NCI-H82 (cell line): ENCODE results near the gene MYBL2.
"Not testable (repeated sequence)": the region's sequence is repeated elsewhere in the genome, so short reads cannot be mapped to it uniquely, and the experiment has no call there.

ENCODE experiments used
- DNase-seq: peaks from one replicate; lab custom pipeline; 2025; lab: John Stamatoyannopoulos, UW

Gene MYBL2

DNA sequence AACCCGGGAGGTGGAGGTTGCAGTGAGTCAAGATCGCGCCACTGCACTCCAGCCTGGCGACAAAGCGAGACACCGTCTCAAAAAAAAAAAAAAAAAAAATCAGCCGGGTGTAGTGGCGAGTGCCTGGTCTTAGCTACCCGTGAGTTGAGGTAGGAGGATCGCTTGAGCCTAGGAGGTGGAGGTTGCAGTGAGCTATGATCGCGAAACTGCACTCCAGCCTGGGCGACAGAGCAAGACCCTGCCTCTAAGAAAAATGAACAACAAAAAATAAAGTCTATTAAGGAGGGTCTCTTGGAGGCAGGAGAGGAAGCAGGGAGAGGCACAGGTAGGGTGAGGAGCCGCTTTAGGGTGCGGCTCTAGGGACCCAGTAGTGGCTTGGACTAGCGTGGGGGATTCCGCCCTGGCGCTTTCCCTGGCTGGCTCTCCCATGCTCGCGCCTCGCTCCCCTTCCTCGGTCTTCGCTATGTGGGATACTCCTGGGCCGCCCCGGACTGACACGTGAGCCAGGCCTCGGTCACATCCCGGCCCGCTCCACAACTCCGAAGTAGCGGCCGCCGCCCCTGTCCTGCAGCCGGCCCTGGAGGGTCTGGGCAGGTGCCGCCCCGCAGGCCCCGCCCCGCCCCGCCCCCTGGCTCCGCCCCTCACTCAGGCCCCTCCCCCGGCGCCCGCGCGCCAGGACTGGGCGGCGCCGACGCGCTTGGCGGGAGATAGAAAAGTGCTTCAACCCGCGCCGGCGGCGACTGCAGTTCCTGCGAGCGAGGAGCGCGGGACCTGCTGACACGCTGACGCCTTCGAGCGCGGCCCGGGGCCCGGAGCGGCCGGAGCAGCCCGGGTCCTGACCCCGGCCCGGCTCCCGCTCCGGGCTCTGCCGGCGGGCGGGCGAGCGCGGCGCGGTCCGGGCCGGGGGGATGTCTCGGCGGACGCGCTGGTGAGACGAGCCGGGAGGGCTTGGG is at the start of gene MYBL2:
MYBL2 (plus strand) TSS at position 739 of the 953 bp plus-strand sequence; CDS start at position 909, 170 bp downstream.
- peak; percentile 84 for DNase-seq

DNA sequence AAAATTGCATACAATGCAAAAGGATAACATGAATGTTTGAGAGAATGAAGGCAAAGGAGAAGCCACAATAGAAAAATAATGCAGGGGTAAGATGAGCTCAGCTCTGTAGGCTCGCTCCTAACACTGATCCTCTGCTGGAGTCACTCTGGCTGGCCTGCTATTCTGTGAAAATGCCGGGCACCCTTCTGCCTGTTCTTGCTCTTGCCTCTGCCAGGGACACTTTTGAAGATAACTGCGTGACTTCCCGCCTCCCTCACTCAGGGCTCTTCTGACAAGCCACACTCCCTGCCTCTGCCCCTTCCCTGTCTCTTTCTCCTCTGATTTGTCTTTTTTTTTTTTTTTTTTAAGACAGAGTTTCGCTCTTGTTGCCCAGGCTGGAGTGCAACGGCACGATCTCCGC is 35.3 kb upstream of the MYBL2 start:
- no peak for DNase-seq

DNA sequence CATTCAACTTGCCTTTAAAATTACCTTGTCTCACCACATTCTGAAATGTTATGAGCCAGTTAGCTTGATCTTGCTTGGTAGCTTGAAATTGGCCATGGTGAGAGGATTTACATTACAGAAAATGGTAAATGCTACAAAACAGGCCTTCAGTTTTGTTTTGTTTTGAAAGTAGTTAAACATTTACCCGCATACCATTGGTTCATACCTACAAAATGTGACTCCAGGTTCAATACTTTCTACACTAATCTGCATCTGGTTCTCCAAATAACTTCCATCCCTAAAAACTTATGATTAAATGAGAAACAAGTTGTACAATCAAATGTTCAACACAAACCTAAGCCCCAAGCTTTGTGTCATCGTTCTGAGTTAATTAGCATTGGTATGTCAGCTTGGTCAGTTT is 30.5 kb upstream of the MYBL2 start:
- no peak for DNase-seq

DNA sequence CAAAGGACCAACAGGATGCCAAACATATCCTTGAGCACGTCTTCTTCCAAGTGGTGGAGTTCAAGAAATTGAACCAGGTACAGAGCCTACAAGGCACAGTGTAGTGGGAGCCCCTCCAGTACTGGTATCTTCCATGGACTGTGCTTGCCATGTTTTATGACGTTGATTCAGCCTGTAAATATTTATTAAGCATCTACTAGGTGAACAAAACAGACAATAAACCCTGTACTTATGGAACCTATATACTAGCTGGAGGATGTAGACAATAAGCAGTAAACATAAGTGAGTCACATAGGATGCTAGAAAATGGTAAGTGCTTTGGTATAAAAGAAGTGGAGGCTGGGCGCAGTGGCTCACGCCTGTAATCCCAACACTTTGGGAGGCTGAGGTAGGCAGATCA is 24.4 kb upstream of the MYBL2 start:
- no peak for DNase-seq

DNA sequence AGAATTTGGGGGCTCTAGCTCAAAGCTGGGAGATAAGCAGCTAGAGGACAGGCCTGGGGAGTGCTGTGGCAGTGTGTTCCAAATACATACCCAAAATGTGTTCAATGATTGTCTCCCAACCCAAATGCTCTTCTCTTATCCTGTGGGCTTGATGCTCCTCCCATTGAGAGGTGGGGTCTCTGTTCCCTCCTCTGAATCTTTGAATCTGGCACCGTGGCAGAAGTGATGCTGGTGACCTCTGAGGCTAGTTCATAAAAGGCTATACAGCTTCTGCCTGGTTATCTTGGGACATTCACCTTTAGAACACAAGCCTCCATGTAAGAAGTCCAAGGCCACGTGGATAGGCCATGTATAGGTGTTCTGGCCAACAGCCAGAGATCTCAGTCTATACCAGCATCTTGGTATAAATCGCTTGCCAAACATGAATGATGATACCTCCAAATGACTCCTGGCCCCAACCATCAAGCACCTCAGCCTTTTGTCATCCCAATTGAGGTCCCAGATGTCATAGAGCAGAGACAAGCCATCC is 15.9 kb upstream of the MYBL2 start:
- no peak for DNase-seq

DNA sequence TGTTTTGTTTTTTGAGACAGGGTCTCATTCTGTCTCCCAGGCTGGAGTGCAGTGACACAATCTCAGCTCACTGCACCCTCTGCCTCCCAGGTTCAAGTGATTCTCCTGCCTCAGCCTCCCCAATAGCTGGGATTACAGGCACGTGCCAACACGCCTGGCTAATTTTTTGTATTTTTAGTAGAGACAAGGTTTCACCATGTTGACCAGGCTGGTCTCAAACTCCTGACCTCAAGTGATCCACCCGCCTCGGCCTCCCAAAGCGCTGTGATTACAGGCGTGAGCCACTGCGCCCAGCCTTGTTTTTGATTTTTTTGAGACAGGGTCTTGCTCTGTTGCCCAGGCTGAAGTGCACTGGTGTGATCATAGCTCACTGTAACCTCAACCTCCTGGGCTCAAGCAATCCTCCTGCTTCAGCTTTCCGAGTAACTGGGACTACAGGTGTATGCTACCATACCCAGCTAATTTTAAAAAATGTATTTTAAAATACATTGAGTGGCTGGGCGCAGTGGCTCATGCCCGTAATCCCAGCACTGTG is 15.2 kb upstream of the MYBL2 start:
- DNase-seq: not testable (repeated sequence)

DNA sequence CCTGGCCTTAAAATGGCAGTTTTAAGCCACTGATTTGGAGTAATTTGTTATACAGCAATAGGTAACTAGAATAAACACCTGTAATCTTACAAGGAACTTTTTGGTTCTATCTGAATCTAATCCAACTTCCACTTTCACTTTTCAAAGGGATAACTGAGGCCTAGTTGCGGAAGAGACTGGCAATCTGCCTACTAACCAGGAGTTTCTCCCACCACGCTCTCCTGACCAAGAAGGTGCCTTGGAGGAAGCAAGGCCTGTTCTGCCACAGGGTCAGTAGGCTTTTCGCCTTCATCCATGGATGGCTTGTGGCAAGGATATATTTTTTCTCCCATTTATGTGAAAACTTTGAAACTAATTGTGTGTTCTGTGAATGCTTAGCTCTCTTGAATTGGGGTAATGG is 12.9 kb upstream of the MYBL2 start:
- DNase-seq: no peak

DNA sequence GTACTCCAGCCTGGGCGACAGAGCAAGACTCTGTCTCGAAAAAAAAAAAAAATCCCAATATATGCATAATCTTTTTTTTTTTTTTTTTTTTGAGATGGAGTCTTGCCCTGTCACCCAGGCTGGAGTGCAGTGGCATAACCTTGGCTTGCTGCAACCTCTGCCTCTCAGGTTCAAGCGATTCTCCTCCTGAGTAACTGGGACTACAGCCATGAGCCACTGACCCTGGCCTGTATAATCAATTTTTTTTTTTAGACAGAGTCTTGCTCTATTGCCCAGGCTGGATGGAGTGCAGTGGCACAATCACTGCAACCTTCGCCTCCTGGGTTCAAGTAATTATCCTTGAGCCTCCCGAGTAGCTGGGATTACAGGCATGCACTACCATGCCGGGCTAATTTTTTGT is 11.7 kb upstream of the MYBL2 start:
- DNase-seq: not testable (repeated sequence)

DNA sequence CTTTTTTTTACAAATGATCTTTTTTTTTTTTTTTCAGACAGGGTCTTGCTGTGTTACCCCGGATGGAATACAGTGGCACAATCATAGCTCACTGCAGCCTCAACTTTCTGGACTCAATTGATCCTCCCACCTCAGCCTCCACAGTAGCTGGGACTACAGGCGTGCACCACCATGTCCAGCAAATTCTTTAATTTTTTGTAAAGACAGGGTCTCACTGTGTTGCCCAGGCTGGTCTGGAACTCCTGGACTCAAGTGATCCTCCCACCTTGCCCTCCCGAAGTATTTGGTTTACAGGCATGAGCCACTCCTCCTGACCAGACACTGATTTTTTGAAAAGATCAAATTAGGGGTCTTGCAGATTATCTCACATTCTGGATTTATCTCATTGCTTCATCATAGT is 11.0 kb upstream of the MYBL2 start:
- no peak for DNase-seq

DNA sequence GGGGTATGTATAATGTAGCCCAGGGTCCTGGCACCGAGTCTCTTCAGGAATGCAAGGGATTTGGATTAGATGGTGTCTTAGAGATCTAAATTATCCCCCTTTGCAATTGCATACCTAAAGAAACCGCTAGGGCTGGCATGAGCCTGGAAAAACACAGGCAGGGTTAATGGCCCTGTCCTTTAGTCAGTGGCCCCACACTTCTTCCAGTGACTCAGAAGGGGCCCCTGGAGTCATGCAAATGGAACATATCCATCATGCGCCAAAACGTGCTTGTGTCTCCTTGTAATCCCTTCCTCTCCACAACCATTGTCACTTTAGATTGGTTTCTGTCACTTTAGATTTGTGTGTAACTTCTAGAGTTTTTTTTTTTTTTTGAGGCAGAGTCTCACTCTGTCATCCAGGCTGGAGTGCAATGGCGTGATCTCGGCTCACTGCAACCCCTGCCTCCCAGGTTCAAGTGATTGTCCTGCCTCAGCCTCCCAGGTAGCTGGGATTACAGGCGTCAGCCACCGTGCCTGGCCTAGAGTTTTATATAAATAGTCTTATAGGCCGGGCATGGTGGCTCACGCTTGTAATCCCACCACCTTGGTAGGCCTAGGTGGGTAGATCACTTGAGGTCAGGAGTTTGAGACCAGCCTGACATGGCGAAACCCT is 8.7 kb upstream of the MYBL2 start:
- DNase-seq: peak; percentile 60

DNA sequence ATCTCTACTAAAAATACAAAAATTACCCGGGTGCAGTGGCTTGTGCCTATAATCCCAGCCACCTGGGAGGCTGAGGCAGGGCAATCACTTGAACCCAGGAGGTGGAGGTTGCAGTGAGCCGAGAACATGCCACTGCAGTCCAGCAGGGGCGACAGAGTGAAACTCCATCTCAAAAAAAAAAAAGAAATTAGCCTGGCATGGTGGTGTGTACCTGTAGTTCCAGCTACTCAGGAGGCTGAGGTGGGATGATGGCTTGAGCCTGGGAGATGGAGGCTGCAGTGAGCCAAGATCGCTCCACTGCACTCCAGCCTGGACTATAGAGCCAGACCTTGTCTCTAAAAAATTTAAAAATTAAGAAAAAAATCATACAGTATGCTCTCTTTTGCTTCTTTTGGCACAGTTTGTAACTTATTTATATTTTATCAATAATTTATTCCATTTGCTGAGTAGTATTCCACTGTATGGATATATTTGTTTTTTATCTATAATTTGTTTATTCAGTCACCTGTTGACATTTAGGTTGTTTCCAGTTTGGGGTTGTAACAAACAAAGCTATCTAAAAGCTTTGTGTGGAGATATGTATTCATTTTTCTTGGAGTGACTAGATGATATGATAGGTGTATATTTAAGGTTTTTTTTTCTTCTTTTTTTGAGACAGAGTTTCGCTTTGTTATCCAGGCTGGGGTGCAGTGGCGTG is 8.0 kb upstream of the MYBL2 start:
- no peak for DNase-seq

DNA sequence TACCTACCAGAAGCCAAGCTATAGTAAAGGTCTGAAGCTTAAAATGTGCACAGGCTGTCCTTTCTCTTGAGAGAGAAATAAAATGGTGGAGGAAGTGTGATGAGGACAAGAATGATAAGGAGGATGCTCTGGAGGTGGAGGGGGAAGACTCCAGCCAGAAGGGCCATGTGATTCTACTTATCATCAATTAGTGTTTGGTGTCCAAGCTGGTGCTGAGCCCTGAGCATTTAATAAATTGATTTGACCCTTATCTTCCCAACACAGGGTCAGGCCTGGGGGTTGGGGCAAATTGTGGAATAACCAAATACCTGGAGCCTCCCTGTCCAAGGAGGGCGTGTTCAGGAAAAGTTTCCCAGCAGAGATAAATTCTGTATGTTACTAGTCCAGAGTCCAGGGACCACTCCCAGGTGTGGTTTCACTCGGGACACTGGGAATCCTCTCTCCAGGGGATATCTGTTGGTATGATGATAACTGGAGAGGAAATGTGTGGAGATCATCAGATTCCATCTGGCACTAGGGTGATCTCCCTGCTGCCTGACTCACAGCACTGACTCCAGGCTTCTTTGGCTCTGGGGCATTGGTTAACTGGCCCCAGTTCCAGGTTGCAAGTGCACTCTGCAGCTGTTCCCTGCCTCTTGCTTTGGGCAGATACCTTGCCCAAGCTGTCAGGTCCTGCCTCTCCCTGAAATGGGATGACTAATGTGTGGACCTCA is 3.8 kb upstream of the MYBL2 start:
- DNase-seq: peak; percentile 23

DNA sequence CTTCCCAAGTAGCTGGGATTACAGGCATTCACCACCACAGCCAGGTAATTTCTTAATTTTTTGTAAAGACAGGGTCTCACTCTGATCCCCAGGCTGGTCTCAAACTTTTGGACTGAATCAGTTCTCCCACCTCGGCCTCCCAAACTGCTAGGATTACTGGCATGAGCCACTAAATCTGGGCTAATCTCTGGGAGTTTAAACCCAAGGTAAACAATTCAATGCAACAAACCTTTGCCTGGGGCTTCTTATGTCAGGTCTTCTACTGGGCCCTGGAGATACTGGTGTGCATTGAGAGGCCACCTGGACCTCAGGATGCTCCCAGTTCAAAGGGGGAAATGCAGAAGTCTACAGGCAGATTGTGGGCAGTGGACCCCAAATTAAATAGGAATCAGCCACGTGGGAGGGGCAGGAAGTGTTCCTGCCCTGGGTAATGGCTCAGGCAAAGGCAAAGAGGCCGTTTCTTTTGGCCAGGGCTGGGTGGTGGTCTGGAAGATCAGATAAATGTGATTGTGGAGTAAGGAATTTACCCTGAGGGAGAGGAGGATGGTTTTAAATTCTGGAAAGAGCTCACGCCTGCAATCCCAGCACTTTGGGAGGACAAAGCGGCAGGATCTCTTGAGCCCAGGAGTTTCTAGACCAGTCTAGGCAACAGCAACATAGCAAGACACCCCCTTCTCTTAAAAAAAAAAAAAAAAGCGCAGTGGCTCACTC is 1.3 kb upstream of the MYBL2 start:
- DNase-seq: peak; percentile 76

DNA sequence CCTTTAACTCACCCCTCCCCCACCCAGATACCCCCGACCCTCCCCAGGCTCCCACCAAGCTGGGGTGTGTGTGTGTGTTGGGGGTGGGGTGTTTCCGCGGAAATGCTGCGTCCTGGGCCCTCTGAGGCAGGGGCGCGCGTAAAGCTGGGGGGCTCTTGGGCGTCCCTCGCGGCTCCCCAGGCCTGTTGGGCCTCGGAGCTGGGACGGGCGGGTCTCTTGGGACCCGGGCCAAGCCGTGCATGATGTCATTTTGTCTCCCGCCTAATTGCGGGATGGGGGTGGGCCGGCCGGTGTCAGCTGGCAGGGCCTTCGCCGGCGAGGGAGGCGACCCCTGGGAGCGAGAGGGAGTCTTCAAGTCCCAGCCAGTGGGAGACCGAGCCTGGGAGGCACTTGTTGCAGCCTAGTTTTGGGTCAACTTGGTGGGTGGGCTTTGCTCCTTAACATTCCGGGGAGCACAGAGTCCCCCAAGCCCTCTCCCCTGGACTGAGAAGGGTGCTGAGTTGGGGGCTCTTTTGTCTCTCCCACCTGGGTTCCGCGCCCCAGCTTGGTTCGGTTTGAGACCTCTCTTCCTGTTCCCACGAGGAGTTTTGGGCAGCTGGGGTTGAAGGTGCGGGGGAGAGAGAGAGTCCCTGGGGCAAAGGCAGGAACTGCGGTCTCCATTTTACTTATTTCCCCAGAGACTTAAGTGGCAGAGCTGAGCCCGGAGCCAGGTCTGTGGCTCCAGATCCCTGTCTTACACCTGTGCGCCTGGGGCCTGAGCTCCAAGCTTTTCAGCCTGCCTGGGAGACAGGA is 623 bp downstream of the MYBL2 start:
- peak; percentile 70 for DNase-seq

DNA sequence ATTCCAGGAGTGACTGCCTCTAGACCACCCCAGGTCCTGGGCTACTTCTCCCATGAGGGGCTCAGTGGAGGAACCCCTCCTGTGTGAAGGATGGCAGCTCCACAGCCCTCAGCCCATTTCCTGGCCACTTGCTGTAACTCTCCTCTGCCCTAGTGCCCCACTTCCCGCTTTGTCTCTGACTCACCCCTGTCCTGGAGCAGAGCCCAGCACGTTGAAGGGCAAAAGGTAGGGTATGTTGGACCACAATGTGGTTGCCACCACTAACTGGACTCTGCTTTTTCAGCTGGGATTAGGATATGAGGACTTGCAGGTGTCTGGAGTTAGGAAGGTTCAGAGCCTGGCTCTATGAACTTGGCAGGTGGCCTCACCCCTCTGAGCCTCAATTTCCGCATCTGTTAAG is 2.4 kb downstream of the MYBL2 start:
- DNase-seq: no peak

DNA sequence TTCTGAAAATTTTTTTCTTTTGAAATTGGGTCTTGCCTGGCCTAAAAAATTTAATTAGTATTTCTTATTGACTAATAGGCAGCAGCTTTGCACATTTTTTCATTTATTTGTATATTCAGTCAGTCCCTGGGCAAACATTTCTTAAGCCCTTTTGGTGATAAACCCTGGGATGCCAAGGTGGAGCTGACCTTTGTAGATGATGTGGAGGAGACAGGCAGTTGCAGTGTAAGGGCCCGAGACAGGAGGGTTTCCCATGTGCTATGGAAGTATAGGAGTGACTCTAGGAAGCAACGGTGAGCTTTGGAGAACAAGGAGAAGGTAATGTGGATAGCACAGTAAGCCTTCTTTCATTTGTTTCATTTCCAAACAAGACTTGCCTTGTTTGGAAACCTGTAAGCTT is 3.5 kb downstream of the MYBL2 start:
- DNase-seq: no peak

DNA sequence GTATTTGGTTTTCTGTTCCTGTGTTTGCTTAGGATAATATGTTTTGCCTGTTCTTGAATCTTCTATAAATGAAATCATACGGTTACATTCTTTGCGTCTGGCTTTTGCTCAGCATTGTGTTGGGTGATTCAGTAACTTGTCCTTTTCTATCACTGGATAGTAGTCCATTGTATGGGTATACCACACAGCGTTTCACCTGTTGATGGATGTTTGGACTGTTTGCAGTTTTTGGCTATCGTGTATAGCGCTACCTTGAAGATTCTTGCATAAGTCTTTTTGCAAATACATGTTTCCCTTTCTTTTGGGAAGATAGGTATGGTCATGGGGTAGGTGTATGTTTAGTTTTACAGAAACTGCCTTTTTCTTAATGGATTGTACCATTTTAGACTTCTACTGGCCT is 9.5 kb downstream of the MYBL2 start:
- no peak for DNase-seq

DNA sequence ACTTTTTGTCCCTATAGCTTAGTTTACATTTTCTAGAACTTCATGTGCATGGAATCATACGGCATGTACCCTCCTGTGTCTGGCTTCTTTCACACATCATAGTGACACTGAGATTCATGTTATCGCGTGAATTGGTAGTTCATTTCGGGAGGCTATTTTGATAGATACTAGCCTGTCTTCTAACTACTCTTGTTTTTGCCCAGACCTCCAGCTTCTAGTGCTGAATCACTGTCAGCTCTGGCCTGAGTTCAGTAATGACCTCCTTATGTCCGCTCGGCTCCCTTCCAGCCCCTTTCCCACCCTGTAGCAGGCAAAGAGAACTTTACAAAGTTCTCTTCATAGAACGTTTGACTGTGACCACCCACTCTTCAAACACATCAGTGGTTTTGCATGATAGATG is 14.1 kb downstream of the MYBL2 start:
- DNase-seq: no peak

DNA sequence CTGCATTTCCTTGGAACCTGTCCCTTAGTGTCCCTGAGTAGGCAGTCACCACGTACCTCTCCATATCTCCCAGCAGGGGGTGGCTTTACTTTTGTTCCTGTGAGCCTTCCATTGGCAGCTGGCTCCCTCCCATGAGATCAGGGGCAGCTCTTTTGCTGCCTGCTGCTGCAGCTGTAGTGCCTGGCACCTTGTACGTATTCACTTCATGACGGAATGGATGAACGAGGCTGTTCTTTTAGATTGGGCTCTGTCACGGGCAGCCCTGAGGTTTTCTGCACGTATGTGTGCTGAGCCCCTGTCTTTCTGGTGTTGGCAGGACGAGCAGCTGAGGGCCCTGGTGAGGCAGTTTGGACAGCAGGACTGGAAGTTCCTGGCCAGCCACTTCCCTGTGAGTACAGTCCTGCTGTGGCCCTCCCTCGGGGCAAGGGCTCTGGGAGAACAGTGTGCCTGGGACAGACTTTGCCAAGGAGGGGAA is 14.6 kb downstream of the MYBL2 start:
- peak; percentile 43 for DNase-seq

DNA sequence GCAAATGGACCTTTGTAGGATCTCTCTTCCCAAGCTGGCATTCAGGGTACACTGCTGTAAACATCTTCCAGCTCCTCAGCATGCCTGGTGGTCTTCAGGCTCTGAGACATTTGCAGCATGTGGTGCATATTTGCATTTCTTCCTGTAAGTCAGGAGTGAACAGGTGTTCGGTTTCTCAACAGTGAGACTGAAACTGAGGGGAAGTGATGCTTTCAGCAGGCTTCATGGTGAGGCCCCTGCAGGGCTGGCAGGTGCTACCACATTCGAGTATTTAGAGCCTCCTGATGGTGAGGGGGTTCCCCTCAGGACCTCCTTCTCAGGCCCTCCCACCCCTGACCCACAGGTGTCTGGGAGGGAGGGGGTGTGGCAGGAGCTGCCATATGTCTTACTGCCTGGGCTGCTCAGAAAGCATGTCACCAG is 15.1 kb downstream of the MYBL2 start:
- DNase-seq: no peak
